Measurements from ENCODE around the gene SNX11.

The SNX11 gene

GRCh38 chr17:48100160-48100559 is 7.4 kb upstream of the SNX11 start:
- no peak for DNase-seq

- DNase-seq = peak in 1 of 2 experiments; percentile 44
Observed at GRCh38 chr17:48100591-48101011, 7.0 kb upstream of the SNX11 start.

GRCh38 chr17:48101012-48101720 is 6.4 kb upstream of the SNX11 start, which contains the start of gene CBX1:
Gene CBX1 (minus strand): TSS chr17:48101478. CDS start chr17:48077004, 24,474 bp downstream.
- peak; percentile 90 to 94 for DNase-seq

- no peak for DNase-seq
Observed at GRCh38 chr17:48102043-48102750, 5.4 kb upstream of the SNX11 start.

- DNase-seq = no peak
Observed at GRCh38 chr17:48102798-48103715, 4.5 kb upstream of the SNX11 start.

GRCh38 chr17:48104440-48104839 is 3.1 kb upstream of the SNX11 start:
- no peak for DNase-seq

GRCh38 chr17:48106802-48107136 is 797 bp upstream of the SNX11 start:
- no peak for DNase-seq

- no peak for DNase-seq
Observed at GRCh38 chr17:48110761-48111160, 3.2 kb downstream of the SNX11 start.

- DNase-seq = no peak
Observed at GRCh38 chr17:48111937-48112241, 4.3 kb downstream of the SNX11 start.

- no peak for DNase-seq
Observed at GRCh38 chr17:48113201-48113676, 5.7 kb downstream of the SNX11 start.

GRCh38 chr17:48121923-48122664 is 14.5 kb downstream of the SNX11 start:
- DNase-seq = peak in 1 of 2 experiments; percentile 29

- no peak for DNase-seq
Observed at GRCh38 chr17:48122665-48123045, 15.1 kb downstream of the SNX11 start.

GRCh38 chr17:48123111-48123510 is 15.5 kb downstream of the SNX11 start:
- no peak for DNase-seq

GRCh38 chr17:48123776-48124388 is 16.3 kb downstream of the SNX11 start:
- no peak for DNase-seq

GRCh38 chr17:48125829-48126531 is 18.4 kb downstream of the SNX11 start:
- DNase-seq = no peak

GRCh38 chr17:48126532-48126850 is 18.9 kb downstream of the SNX11 start:
- no peak for DNase-seq

- no peak for DNase-seq
Observed at GRCh38 chr17:48127371-48128051, 19.9 kb downstream of the SNX11 start.

GRCh38 chr17:48128400-48128799 is 20.8 kb downstream of the SNX11 start:
- DNase-seq = no peak

GRCh38 chr17:48129981-48130380 is 22.4 kb downstream of the SNX11 start:
- no peak for DNase-seq

GRCh38 chr17:48131216-48131824 is 23.8 kb downstream of the SNX11 start:
- DNase-seq = peak; percentile 18 to 65

- DNase-seq = no peak
Observed at GRCh38 chr17:48132385-48132784, 24.8 kb downstream of the SNX11 start.
